ENCODE data around the gene RNF222. TPM values are rescaled to one million over a fixed set of nuclear protein-coding genes. Genes with fewer than 3 reads are reported as not detected.

Gene RNF222
- total and polyA plus RNA-seq, 2 of the 4 experiments (the other 2 are of a cell fraction) = not detected

DNA sequence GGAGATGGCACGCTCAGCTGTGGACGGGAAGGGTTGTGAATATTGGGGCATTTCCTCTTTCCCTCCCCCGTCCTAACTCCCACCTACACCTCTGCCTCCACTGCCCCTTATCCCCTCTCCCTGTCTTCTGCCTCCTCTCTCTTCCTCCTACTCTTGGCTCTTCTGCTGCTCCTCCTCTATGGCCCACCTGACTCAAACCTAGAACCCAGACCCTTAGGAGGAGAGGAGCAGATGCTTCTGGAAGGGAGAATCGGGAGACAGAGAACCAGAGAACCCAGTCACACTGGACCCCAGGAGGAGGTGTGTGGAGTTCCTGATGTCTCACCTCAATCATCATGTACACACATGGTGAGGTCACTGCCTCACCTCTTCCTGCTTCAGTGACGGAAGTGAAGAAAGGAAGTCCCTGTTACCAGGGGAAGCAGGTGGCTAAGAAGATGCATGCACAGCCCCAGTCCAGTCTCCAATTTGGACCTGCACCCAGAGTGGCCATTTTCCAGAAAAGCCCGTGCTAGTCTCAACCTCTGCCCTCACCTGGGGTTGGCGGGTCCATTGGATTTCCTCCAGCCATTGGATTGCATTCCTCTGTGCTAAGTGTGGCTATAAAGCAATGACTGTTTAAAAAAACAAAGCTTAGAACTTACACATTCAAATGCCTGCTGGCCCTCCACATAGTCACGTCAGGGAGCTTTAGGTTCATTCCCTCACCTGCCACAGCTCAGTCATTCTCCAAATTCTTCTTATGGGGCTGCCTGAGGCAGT lies 4.0 kb downstream of the RNF222 start:
- dilution Hi-C loops (cut with HindIII; ENCODE audit: low sequenced_read_pairs, unreplicated experiment) = no loop called here
- Histone ChIP-seq H2AFZ (replicated peaks; ENCODE audit: low read length, poor library complexity) (peak overlapping the region; percentile 9), H4K8ac (ENCODE audit: low read depth in 2 of 2, low read length in 2 of 2) (no peak overlapping the region), H3K18ac (ENCODE audit: low read depth, low read length) (no peak overlapping the region), H2BK5ac (ENCODE audit: low read depth, low read length, poor library complexity, severe bottlenecking) (no peak overlapping the region), H2BK120ac (ENCODE audit: low read depth, low read length) (no peak overlapping the region), H3K4ac (ENCODE audit: low read depth, low read length) (no peak overlapping the region), H3K9me3 (ENCODE audit: control insufficient read depth, insufficient read depth, low read length) (no peaks in the 10 kb centered on the region), H3K56ac (ENCODE audit: extremely low read depth, insufficient read depth, low read length) (no peak overlapping the region), H4K5ac (ENCODE audit: low read depth, low read length) (no peak overlapping the region), H2AK5ac (ENCODE audit: low read depth, low read length) (no peak overlapping the region; the same call in 1 of the 2 replicates), H3K4me1 (ENCODE audit: control insufficient read depth, insufficient read depth, low read length) (peaks cover 4% of the 10 kb centered on the region; the same call in 1 of the 2 replicates), H2BK15ac (ENCODE audit: low read depth, low read length) (no peak overlapping the region), H3K14ac (replicated peaks; ENCODE audit: low read depth, low read length) (no peak overlapping the region), H3K4me3 (ENCODE audit: insufficient read depth, low read depth, low read length) (no peak overlapping the region), H2BK20ac (ENCODE audit: low read depth, low read length) (no peak overlapping the region), H3K4me2 (ENCODE audit: low read depth, low read length) (no peak overlapping the region), H3K27ac (ENCODE audit: insufficient read depth, low read length) (no peak overlapping the region), H4K20me1 (ENCODE audit: insufficient read depth, low read length) (no peaks in the 10 kb centered on the region), H3K9ac (ENCODE audit: low read depth, low read length) (no peak overlapping the region), H2AK9ac (replicated peaks; ENCODE audit: low read depth, low read length, poor library complexity) (no peak overlapping the region), H3K36me3 (ENCODE audit: control insufficient read depth, insufficient read depth, low read length) (no peaks in the 10 kb centered on the region), H3K23ac (ENCODE audit: low read depth, low read length) (no peak overlapping the region), H3K27me3 (ENCODE audit: control insufficient read depth, insufficient read depth, low read length) (peaks cover 25% of the 10 kb centered on the region), H3K9me1 (ENCODE audit: insufficient read depth, low read length) (no peaks in the 10 kb centered on the region), H4K91ac (ENCODE audit: insufficient read depth, low read depth, low read length) (no peak overlapping the region), H3K79me1 (ENCODE audit: low read depth in 1 of 2, low read length in 2 of 2) (no peaks in the 10 kb centered on the region)
- intact Hi-C loops (cut with micrococcal nuclease) = no loop called here
- ChIA-PET CTCF (interaction anchor here (0.7 kb wide), 1 partner anchor 266 kb away, joined by 3 read pairs; no protein-coding TSS in a partner anchor), POLR2A (ENCODE audit: unreplicated experiment) (interaction anchor here (0.6 kb wide), 1 partner anchor 184 kb away, joined by 4 read pairs; no protein-coding TSS in a partner anchor)
- no CpG with 5 or more reads among the region's 8 CpGs for WGBS, 2 experiments (ENCODE audit: extremely low coverage in 2 of 2, insufficient read length in 1 of 2)
- peak; percentile 21 for DNase-seq
- BruUV-seq (replicated peaks) = no TSS peak
- in situ Hi-C loops (cut with MboI; ENCODE audit: low sequenced_read_pairs) = no loop called here
- ATAC-seq (ENCODE audit: low read depth) = peak; percentile 25
- TF ChIP-seq CEBPB (IDR thresholded peaks at IDR 0.05; ENCODE audit: low read depth, low read length) (no peak), POLR2A (IDR thresholded peaks at IDR 0.05; ENCODE audit: low read depth, low read length) (no peak), MAFK (IDR thresholded peaks at IDR 0.05; ENCODE audit: low read depth, low read length) (no peak), FOS (IDR thresholded peaks at IDR 0.05; ENCODE audit: low read depth, low read length) (no peak), NFE2L2 (IDR thresholded peaks at IDR 0.05; ENCODE audit: low read depth, low read length) (no peak), CHD1 (IDR thresholded peaks at IDR 0.05; ENCODE audit: low read depth, low read length) (no peak), BHLHE40 (IDR thresholded peaks at IDR 0.05; ENCODE audit: low read depth, low read length) (no peak), CTCF (conservative IDR thresholded peaks at IDR 0.05; ENCODE audit: low read depth, low read length) (no peak), SMC3 (IDR thresholded peaks at IDR 0.05; ENCODE audit: low read depth, low read length) (no peak), RCOR1 (IDR thresholded peaks at IDR 0.05; ENCODE audit: insufficient replicate concordance, low read length) (no peak), USF2 (IDR thresholded peaks at IDR 0.05; ENCODE audit: low read depth, low read length) (no peak), MXI1 (IDR thresholded peaks at IDR 0.05; ENCODE audit: borderline replicate concordance, low read depth, low read length) (no peak), RFX5 (IDR thresholded peaks at IDR 0.05; ENCODE audit: low read depth, low read length) (no peak), MAZ (IDR thresholded peaks at IDR 0.05; ENCODE audit: borderline replicate concordance, low read depth, low read length) (no peak)
- TF ChIP-seq, protein P1, sequence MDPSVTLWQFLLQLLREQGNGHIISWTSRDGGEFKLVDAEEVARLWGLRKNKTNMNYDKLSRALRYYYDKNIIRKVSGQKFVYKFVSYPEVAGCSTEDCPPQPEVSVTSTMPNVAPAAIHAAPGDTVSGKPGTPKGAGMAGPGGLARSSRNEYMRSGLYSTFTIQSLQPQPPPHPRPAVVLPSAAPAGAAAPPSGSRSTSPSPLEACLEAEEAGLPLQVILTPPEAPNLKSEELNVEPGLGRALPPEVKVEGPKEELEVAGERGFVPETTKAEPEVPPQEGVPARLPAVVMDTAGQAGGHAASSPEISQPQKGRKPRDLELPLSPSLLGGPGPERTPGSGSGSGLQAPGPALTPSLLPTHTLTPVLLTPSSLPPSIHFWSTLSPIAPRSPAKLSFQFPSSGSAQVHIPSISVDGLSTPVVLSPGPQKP (IDR thresholded peaks at IDR 0.05; ENCODE audit: borderline replicate concordance, low read depth, low read length) = no peak

Measured in IMR-90 (cell line).